ENCODE results near the gene PDCD2L.
"Not testable (repeated sequence)": the region's sequence is repeated elsewhere in the genome, so short reads cannot be mapped to it uniquely, and the experiment has no call there.

The PDCD2L gene

DNA sequence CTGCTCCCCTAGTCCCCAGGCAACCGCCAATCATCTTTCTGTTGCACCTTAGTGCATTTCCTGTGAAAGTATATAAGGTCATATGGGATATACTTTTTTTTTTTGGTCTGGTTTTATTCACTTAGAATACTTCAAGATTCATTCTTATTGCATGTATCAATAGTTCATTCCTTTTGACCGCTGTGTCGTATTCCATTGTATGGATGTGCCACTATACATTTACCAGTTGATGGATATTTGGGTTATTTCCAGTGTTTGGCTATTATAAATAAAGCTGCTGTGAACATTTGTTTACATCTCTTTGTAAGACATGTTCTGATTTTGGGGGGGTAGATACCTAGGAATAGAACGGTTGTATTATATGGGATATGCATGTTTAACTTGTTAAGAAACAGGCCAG is 14.1 kb downstream of the PDCD2L start:
- no peak for DNase-seq

DNA sequence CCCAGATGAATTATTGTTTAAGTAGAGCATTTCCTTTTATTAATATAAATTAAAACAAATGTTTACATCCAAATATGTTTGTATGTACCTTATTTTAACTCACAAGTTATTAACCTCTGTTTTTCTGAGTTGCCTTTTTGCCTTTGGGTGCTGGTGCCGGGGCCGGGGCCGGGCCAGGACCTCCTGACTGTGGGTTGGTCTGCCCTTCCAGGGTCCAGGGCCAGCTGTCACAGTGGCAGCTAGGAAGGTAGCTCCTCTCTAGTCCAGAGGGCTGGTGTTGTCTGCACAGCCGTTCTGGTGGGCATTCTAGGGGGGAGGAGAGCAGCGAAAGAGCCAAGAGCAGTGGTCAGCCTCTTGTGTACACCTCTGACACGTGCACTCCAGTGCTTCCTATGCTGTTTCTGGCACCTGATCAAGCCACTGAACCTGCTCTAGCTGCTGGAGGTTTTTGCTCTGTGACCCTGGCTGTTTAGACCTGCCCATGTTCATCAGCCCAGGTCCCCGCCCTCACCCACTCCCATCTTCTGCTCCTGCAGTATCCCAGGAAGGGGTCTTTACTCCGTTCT is 22.0 kb downstream of the PDCD2L start:
- no peak for DNase-seq

GRCh38 chr19:34428549-34429285 is 24.5 kb downstream of the PDCD2L start:
- no peak for DNase-seq

DNA sequence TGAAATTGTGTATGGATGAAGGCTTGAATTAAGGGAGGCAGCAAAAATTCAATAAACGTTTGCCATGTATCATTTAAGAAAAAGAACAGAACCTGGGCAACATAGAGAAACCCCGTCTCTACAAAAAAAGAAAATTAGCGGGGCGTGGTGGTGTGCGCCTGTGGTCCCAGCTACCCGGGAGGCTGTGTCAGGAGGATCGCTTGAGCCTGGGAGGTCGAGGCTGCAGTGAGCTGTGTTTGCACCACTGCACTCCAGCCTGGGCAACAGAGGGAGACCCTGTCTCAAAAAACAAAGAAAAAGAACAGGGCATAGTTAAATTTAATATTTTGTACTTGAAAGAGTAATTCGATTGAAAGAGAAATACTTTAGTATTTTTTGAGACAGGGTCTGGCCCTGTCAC is 25.4 kb downstream of the PDCD2L start:
- DNase-seq, result no peak

DNA sequence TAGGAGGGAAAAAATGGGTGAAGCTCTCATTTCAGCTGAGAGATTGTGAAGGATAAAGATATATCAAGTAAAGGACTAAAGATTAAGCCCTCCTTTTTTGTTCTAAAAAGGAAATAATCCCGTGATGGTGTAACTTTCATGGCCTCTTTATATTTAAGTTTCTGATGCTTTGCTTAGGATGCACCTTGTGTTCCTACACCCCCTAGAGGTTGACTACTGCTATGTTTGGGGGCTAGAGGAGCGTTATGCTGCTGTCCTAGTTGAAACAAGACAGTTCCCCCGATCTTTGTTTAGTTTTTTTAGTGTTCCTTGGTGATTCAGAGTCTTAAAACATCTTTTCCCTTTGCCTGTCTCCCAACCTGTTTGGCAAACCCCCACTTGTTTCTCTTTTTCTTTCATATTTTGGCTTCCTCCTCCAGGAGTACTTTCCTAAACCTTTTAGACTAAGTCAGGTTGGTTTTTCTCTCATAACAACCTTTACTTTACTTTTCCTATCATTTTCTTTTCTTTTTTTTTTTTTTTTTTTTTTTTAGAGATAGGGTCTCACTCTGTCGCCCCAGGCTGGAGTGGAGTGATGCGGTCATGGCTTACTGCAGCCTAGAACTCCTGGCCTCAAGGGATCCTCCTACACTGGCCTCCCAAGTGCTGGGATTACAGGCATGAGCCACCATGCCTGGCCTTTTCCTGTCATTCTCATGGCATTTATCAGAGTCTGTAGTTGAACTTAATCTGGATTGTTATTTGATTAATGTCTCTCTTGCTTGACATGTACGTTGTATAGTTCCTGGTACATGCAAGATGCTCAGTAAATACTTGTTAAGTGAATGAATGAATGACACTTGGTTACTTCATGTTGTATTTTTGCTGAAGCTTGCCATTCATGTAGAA is 26.8 kb downstream of the PDCD2L start:
- DNase-seq, result no peak

GRCh38 chr19:34431681-34432402 is 27.6 kb downstream of the PDCD2L start:
- no peak for DNase-seq

DNA sequence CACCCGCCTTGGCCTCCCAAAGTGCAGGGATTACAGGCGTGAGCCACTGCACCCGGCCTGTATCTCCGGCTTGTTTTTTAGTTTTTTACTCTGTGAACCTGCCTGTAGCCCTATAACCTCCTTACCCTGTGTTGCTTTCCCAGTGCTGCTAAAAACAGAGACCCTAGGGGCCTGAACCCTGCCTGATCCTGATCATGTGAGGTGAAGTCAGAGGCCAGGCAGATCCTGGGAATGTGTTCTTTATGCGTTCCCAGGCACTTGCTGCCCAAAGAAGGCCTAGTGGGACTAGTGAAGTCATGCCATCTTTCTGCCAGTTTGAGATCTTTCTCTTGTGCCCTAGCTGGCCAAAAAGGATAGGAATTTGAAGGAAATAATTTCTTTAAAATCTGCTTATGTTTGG is 28.6 kb downstream of the PDCD2L start:
- no peak for DNase-seq

- DNase-seq, result no peak
These were observed 32.5 kb downstream of the PDCD2L start for GRCh38 chr19:34436716-34437115.

DNA sequence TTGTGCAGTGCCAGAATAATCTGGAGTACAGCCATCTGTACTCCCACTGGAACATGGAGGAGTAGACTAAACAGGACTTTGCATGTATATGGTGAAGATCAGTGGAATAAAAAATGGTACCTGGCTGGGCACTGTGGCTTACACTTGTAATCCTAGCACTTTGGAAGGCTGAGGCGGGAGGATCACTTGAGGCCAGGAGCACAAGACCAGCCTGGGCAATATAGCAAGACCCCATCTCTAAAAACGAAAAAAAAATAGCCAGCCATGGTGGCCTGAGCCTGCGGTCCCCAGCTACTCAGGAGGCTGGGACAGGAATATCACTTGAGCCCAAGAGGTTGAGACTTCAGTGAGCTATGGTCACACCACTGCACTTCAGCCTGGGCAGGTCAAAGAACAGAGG is 44.0 kb downstream of the PDCD2L start:
- DNase-seq, result no peak

- DNase-seq, result no peak
These were observed 48.5 kb downstream of the PDCD2L start for GRCh38 chr19:34452723-34453122.

GRCh38 chr19:34454091-34454490 is 49.9 kb downstream of the PDCD2L start:
- DNase-seq, result no peak

DNA sequence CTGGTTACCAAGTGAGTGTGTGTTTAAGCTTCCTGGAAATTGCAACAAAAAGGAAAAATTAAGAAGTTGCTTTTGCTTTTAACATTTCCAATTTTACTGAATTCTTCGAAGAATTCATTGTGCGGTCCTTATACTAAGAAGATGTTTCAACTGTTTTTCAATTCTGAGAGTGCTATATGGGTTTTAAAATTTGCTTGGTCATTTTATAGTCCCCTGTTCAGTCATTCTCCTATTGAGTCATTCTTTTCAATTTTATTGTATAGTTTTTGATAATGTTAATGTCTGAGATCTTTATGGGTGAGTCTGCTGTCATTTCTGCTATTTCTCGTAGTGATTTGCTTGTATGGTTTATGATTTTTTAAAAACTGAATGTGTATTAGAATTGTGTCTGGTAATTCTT is 50.5 kb downstream of the PDCD2L start:
- no peak for DNase-seq

GRCh38 chr19:34455783-34456480 is 51.7 kb downstream of the PDCD2L start:
- not testable (repeated sequence) for DNase-seq

GRCh38 chr19:34457446-34457845 is 53.2 kb downstream of the PDCD2L start:
- DNase-seq, result no peak

DNA sequence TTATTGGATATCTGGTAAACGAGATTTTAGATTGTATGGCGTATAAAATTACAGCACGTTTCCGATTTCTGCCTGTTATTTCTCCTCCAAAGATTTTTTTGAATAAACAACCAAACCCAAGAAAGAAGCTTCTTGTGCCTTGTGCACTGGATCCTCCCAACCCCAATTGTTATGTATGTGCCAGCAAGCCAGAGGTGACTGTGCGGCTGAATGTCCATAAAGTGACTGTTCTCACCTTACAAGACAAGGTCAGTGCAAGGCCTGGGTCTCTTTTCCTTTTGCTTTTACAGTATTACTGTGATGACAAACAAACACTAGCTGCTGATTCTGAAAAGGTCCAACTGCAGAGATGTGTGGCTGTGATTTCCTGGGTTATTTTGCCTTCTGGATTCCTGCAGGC is 54.5 kb downstream of the PDCD2L start:
- DNase-seq, result no peak

GRCh38 chr19:34459614-34460013 is 55.4 kb downstream of the PDCD2L start:
- DNase-seq, result peak; percentile 14

- no peak for DNase-seq
These were observed 57.3 kb downstream of the PDCD2L start for GRCh38 chr19:34461375-34462100.

GRCh38 chr19:34464785-34465184 is 60.6 kb downstream of the PDCD2L start:
- DNase-seq, result not testable (repeated sequence)

- no peak for DNase-seq
These were observed 64.2 kb downstream of the PDCD2L start for GRCh38 chr19:34468409-34468808.

DNA sequence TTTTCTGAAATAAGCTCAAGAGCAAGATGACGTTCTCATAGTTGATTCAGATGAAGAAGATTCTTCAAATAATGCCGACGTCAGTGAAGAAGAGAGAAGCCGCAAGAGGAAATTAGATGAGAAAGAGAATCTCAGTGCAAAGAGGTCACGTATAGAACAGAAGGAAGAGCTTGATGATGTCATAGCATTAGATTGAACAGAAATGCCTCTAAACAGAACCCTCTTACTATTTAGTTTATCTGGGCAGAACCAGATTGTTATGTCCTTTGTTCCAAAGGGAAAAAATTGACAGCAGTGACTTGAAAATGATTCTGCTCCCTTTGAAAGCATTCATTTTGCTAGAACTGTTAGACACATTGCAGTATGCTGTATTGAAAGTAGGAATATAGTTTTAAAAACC is 64.8 kb downstream of the PDCD2L start:
- not testable (repeated sequence) for DNase-seq

DNA sequence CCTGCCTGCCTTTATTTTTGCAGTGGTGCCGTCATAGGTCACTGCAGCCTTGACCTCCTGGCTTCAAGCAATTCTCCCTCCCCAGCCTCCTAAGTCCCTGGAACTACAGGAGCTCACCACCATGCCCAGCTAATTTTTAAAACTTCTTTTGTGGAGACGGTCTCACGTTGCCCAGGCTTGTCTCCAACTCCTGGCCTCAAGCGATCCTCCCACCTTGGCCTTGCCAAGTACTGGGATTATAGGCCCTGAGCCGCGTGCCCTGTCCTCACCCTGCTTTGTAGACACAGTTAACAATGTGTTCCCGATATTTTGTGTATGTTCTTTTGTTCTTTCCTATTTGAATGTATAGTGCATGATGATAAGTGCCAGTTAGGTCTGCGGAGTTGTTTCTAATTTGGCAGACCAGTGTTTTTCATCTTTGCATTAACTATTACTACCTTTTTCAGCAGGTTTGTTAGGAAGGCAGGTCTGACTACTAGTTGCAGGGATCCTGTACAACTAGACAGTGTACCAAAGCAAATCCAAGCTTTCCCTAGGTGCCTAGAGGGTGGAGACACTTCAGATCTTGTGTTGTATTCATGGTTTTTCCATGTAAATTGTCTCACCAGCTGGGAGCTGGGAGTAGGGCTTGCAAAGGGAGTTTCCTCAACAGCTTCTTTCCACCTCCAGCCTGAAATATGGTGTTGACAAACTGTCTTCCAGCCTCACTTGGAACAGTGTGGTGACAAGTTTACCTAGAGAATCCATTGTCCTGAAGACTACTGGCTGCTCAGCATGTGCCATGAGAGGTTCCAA is 67.9 kb downstream of the PDCD2L start:
- no peak for DNase-seq

Data from DMS79 (cell line).